Astrocyte of the cerebellum (primary cell): ENCODE data around the gene SPAG6.

Source experiments
- DNase-seq: peaks from one replicate; pipeline ENCODE4 v3.0.0-alpha.2; 2011; ENCODE audit warnings: low read depth
- H3K4me3 ChIP-seq: 2 replicates; pipeline ENCODE4 v1.5.1; 2011; ENCODE audit warnings: mild to moderate bottlenecking, low read depth, low read length, moderate library complexity
- in situ Hi-C: cut with HindIII; loops from 2 replicates; pipeline ENCODE4 v1.10.0; 2017; ENCODE audit warnings: low sequenced_read_pairs
- TF ChIP-seq, protein P1 (sequence below): IDR thresholded peaks from 2 replicates; pipeline ENCODE4 v1.5.1; 2012; ENCODE audit warnings: low read length, low read depth, moderate library complexity, mild to moderate bottlenecking; ENCODE audit errors: missing control alignments

SPAG6 gene

DNA sequence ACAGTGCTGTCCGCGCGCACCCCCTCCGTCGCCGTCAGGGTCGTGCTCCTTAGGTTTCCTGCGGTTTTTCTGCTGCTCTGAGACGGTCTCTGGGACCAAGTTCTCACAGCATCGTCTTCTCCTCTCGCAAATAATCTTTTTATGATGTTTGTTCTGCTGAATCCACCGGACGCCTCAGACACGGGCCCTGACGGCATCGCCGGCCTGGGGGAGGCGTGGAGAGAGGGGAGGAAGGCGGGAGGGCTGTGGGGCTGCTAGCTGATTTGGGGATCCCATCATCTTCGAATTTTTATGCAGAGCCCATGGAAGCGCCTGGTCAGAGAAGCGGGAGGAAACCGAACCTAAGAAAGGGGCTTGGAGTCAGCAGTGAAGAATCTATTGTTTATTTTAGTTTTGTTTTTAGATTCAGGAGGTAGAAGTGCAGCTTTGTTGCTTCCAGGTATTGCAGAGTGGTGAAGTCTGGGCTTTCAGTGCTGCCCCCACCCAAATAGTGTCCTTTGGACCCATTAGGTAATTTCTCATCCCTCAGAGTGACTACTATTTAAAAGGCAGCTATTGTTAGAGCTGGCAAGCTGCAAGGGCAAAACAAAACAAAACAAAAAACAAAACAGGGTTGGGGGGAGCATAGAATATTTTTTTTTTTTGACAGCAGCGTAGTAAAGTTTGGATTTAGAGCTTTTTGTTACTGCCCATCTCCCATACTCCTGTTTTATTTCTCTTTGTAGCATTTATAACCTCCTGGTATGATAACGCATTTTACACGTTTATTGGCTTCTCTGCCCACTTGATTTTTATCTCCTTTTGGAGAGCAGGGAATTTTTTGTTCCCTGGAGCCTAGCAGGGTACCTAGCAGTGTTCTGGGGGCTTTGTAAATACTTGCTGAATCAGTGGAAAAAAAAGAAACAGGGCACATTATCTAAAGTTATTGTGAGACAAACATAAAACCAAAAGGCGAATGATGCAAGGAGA, 92.6 kb downstream of the SPAG6 start:
- in situ Hi-C loops = no loop called here
- no peak for DNase-seq
- H3K4me3 ChIP-seq = peak overlapping the region; percentile 58
- TF ChIP-seq, protein P1, sequence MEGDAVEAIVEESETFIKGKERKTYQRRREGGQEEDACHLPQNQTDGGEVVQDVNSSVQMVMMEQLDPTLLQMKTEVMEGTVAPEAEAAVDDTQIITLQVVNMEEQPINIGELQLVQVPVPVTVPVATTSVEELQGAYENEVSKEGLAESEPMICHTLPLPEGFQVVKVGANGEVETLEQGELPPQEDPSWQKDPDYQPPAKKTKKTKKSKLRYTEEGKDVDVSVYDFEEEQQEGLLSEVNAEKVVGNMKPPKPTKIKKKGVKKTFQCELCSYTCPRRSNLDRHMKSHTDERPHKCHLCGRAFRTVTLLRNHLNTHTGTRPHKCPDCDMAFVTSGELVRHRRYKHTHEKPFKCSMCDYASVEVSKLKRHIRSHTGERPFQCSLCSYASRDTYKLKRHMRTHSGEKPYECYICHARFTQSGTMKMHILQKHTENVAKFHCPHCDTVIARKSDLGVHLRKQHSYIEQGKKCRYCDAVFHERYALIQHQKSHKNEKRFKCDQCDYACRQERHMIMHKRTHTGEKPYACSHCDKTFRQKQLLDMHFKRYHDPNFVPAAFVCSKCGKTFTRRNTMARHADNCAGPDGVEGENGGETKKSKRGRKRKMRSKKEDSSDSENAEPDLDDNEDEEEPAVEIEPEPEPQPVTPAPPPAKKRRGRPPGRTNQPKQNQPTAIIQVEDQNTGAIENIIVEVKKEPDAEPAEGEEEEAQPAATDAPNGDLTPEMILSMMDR = no peak

DNA sequence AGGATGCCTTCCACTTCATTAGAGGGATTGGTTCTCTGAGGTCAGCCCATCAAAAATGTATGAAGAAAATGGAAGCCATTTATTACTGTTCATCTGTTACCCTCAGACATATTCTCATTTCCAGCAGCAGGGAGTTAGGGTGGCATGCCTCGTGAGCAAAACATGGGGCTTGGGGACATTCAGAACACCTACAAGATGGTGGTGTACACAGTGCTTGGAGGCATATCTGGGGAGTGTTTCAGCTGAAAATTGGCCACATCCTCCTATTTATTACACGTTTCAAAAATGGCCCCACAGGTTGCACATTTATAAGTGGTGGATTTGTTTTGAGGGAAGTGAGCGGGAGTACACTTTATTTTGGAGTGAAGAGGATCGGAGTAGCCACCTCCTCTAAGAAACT, 93.4 kb downstream of the SPAG6 start:
- H3K4me3 ChIP-seq = peak overlapping the region; percentile 58
- DNase-seq = no peak

DNA sequence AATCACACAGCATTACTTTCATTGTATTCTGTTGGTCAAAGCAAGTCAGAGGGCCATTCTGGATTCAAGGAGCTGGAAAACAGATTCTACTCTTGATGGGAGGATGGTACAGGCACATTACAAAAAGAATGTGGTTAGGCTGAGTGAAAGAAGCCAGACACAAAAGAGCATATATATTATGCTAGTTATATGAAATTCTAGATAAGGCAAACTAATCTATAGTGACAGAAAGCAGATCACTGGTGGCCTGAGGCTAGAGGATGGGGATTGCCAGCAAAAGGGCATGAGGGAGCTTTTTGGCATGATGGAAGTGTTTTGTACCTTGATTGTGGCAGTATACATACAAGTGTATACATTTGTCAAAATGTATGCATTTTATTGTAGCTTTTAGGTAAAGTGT, 96.8 kb downstream of the SPAG6 start:
- in situ Hi-C loops = no loop called here
- no peak for DNase-seq
- TF ChIP-seq, protein P1 = no peak
- H3K4me3 ChIP-seq = no peak overlapping the region

More for the DNA sequence above, 93.4 kb downstream of the SPAG6 start:
- in situ Hi-C loops = no loop called here
- TF ChIP-seq, protein P1 = no peak

DNA sequence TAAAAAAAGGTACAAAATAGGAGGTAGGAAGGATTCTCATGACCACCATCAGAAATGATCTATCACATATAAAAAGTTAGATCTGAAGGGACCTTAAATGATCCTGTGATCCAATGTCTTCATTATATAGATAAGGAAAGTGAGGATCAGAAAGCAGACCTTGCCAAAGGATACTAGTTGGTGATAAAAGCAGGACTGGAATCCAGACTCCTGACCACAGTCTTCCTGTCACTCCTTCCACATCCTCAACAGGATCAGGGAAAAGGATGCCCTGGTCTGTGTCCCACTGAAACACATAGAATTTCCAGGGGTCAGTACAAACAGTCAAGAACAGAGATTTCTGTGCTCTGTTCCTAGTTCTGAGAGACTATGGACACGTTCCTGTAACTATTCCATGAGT, 97.2 kb downstream of the SPAG6 start:
- DNase-seq = no peak
- in situ Hi-C loops = no loop called here
- TF ChIP-seq, protein P1 = no peak
- H3K4me3 ChIP-seq = no peak overlapping the region

DNA sequence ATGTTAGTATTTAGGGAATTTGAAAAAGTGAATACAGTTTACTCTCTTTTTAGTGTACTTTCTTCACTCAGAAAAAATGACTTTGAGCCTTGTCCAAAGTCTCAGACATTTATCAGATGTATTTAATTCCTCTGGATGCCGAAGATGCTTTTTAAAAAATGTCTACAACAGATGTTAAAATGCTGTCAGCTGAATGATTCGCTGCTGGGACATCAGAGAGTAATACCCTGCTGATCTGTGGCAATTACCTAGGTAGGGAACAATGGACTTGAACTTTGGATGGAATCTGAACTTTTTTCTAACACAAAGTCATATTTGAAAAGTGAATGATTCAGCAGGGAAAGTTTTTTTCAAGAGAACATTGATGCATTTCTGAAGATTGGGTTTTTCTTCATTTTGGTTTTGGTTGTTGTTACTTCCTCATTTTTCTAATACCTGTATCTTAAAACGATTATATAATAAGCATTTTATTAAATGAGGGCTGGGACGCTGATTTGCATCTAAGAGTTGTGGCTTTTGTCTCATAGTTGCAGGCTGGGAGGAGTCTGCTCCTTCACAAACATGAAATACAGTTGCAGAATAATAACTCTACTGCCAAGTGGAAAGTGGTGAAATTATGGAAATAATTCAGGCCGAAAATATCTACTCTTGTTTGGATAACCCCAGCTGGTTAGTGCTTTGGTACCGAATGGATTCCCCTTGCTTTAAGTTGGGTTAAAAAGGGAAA, 98.0 kb downstream of the SPAG6 start:
- in situ Hi-C loops = no loop called here
- H3K4me3 ChIP-seq = no peak overlapping the region
- TF ChIP-seq, protein P1 = no peak
- no peak for DNase-seq

DNA sequence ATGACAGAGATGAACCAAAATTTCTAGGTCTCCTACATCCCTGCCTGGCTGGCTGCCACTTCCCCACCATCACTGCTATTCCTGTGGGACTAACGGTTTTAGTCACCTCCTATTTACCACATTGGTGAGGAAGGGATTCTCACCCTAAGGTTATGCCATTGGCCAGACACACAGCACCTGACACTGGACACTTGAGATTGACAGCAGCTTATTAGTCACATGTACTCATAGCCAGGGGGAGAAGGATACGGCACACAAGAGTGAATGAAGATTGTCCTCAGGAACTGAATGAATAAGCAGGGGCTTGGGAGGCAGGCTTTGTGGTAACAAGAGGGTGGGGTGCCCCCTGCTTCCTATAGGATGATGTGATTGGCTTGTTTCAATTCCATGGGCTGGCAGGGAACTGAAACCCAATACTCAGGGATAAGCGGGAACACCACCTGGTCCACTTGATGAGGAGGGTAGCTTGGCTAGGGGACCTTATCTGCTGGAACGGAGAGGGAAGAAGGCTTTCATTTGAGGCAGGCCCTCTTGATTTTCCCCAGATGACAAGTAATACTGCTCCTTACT, 99.0 kb downstream of the SPAG6 start:
- TF ChIP-seq, protein P1 = no peak
- DNase-seq = no peak
- H3K4me3 ChIP-seq = no peak overlapping the region
- in situ Hi-C loops = no loop called here
